Stimulated activated CD8-positive, alpha-beta memory T cell treated with anti-CD3 and anti-CD28 coated beads, Interleukin-7, amount 100 ng/mL, for 24 hours (primary cell): ENCODE results near the gene MEF2B.
"Not testable (repeated sequence)": the region's sequence is repeated elsewhere in the genome, so short reads cannot be mapped to it uniquely, and the experiment has no call there.

Experiments
- DNase-seq: peaks from one replicate; pipeline ENCODE4 v3.0.0-alpha.2; 2020; ENCODE audit warnings: low read depth

Gene MEF2B

GRCh38 chr19:19126102-19126501, 44.0 kb downstream of the MEF2B start:
- no peak for DNase-seq

- DNase-seq: no peak
These were observed 46.7 kb downstream of the MEF2B start for GRCh38 chr19:19123386-19123785.

GRCh38 chr19:19122902-19123301, 47.2 kb downstream of the MEF2B start:
- DNase-seq: no peak

GRCh38 chr19:19121371-19121770, 48.7 kb downstream of the MEF2B start:
- no peak for DNase-seq

GRCh38 chr19:19120308-19121231, 49.5 kb downstream of the MEF2B start:
- no peak for DNase-seq

GRCh38 chr19:19119325-19120237, 50.5 kb downstream of the MEF2B start:
- no peak for DNase-seq

GRCh38 chr19:19115954-19116353, 54.1 kb downstream of the MEF2B start:
- no peak for DNase-seq

- no peak for DNase-seq
These were observed 56.9 kb downstream of the MEF2B start for GRCh38 chr19:19113040-19113626.

- no peak for DNase-seq
These were observed 58.0 kb downstream of the MEF2B start for GRCh38 chr19:19111967-19112580.

GRCh38 chr19:19111136-19111835, 58.8 kb downstream of the MEF2B start:
- no peak for DNase-seq

- no peak for DNase-seq
These were observed 59.5 kb downstream of the MEF2B start for GRCh38 chr19:19110410-19111135.

GRCh38 chr19:19109601-19110000, 60.5 kb downstream of the MEF2B start:
- DNase-seq: no peak

- no peak for DNase-seq
These were observed 62.4 kb downstream of the MEF2B start for GRCh38 chr19:19107654-19108053.

- not testable (repeated sequence) for DNase-seq
These were observed 63.1 kb downstream of the MEF2B start for GRCh38 chr19:19106938-19107337.

GRCh38 chr19:19106056-19106551, 64.0 kb downstream of the MEF2B start:
- no peak for DNase-seq

- no peak for DNase-seq
These were observed 64.6 kb downstream of the MEF2B start for GRCh38 chr19:19105365-19106055.

GRCh38 chr19:19103167-19103566, 66.9 kb downstream of the MEF2B start:
- DNase-seq: no peak

- not testable (repeated sequence) for DNase-seq
These were observed 67.5 kb downstream of the MEF2B start for GRCh38 chr19:19102566-19102965.

GRCh38 chr19:19101540-19101939, 68.5 kb downstream of the MEF2B start:
- DNase-seq: no peak
